HepG2 (cell line): ENCODE data around the gene EIF5A2. TPM values are rescaled to one million over a fixed set of nuclear protein-coding genes. Genes with fewer than 3 reads are reported as not detected.
"Not testable (repeated sequence)": the region's sequence is repeated elsewhere in the genome, so short reads cannot be mapped to it uniquely, and the experiment has no call there.

Source experiments
- ATAC-seq: fragments of 200-7000 bp; cut with Tn5 transposase; 3 replicates; pipeline ENCODE4 v1.9.1; 2020; ENCODE audit warnings: mild to moderate bottlenecking, moderate library complexity
- BruUV-seq: library from RNA; stranded (reverse); fragments of 400-500 nt; replicated peaks from 2 replicates; lab custom pipeline; 2021; lab: Mats Ljungman, UMichigan
- CTCF ChIA-PET: fragments of 300-600 bp; formaldehyde crosslinking; extraction: SDS; loops from one replicate; lab custom pipeline; 2021; ENCODE audit warnings: low total read pairs, inconsistent platforms, low intra/inter-chr PET ratio; lab: Yijun Ruan, JAX
- POLR2A ChIA-PET: fragments of 350-600 bp; sonication (Branson Sonifier 250); formaldehyde crosslinking; loops from one replicate; lab custom pipeline; 2020; ENCODE audit warnings: antibody characterized with exemption, inconsistent platforms; lab: Yijun Ruan, JAX
- DNase-seq: peaks from one replicate; pipeline ENCODE4 v3.0.0-alpha.2; 2015; ENCODE audit warnings: low spot score
- FAIRE-seq: peaks from 3 replicates; lab custom pipeline; 2011; peaks lifted over from hg19 to GRCh38; lab: Jason Lieb, UNC
- H2AFZ ChIP-seq: one replicate; pipeline ENCODE4 v1.6.1; 2011; ENCODE audit warnings: low read length, inconsistent platforms
- H3K27ac ChIP-seq: fragments of 300-600 bp; 3 replicates; pipeline ENCODE4 v1.8.0; 2011; ENCODE audit warnings: mixed run types, mild to moderate bottlenecking, mixed read lengths, low read length, inconsistent platforms; ENCODE audit not compliant: insufficient read depth; ENCODE audit errors: extremely low read length
- H3K27me3 ChIP-seq, 2 experiments: fragments of 200-600 bp in 1 of 2; 2 replicates in 1 of 2; 3 replicates in 1 of 2; pipeline versions ENCODE4 v1.6.0 to v1.8.0; 2011; ENCODE audit warnings: low read length in 2 of 2, mild to moderate bottlenecking in 2 of 2, moderate library complexity in 2 of 2, inconsistent platforms in 1 of 2; ENCODE audit not compliant: insufficient read depth in 2 of 2, control insufficient read depth in 1 of 2
- H3K36me3 ChIP-seq, 2 experiments: fragments of 200-600 bp in 1 of 2; replicated peaks in 1 of 2; 2 replicates in 1 of 2; 3 replicates in 1 of 2; pipeline versions ENCODE4 v1.5.1 to v1.8.0; 2011; ENCODE audit warnings: low read length in 2 of 2, inconsistent platforms in 1 of 2; ENCODE audit not compliant: insufficient read depth in 2 of 2, control insufficient read depth in 1 of 2
- H3K4me1 ChIP-seq: 2 replicates; pipeline ENCODE4 v1.5.1; 2012; ENCODE audit warnings: low read length, inconsistent platforms; ENCODE audit not compliant: insufficient read depth
- H3K4me2 ChIP-seq: 2 replicates; pipeline ENCODE4 v1.6.0; 2011; ENCODE audit warnings: low read depth, low read length, inconsistent platforms
- H3K4me3 ChIP-seq, 3 experiments: fragments of 200-600 bp in 1 of 3; sonication (generic), shearing (Covaris generic) in 1 of 3; replicated peaks in 1 of 3; 2 replicates each; pipeline ENCODE4 v1.5.1; 2011 to 2016; ENCODE audit warnings: low read length in 3 of 3, inconsistent platforms in 2 of 3, low read depth in 2 of 3, mild to moderate bottlenecking in 2 of 3, control low read depth in 1 of 3, mixed read lengths in 1 of 3; ENCODE audit not compliant: insufficient read depth in 1 of 3
- H3K79me2 ChIP-seq: one replicate; pipeline ENCODE4 v1.6.1; 2011; ENCODE audit warnings: low read length, inconsistent platforms; ENCODE audit not compliant: insufficient read depth
- H3K9ac ChIP-seq: 2 replicates; pipeline ENCODE4 v1.6.0; 2011; ENCODE audit warnings: mild to moderate bottlenecking, low read depth, low read length, inconsistent platforms; ENCODE audit not compliant: insufficient read depth
- H3K9me3 ChIP-seq: 2 replicates; pipeline ENCODE4 v1.5.1; 2012; ENCODE audit warnings: mild to moderate bottlenecking, low read length
- H4K20me1 ChIP-seq: 2 replicates; pipeline ENCODE4 v1.6.0; 2011; ENCODE audit warnings: inconsistent platforms, mild to moderate bottlenecking, low read length, moderate library complexity; ENCODE audit not compliant: insufficient read depth
- NFE2L2 ChIP-seq: fragments of 150-350 bp; IDR thresholded peaks from 2 replicates; pipeline ENCODE4 v1.6.1; 2014; ENCODE audit warnings: low read length
- PPARG ChIP-seq: conservative IDR thresholded peaks from 2 replicates; pipeline ENCODE4 v1.6.1; 2016; ENCODE audit warnings: missing biosample characterization, missing genetic modification reagents
- ZFYVE20 ChIP-seq: sonication (generic); formaldehyde crosslinking; IDR thresholded peaks from 2 replicates; pipeline ENCODE4 v1.8.0; 2023; ENCODE audit warnings: low read depth, mild to moderate bottlenecking, moderate library complexity, missing genetic modification reagents, borderline replicate concordance
- WGBS: methylation state at CpG from one replicate; pipeline ENCODE4 v1.1.6; 2017; ENCODE audit warnings: low lambda C conversion rate; 5-methylcytosine and 5-hydroxymethylcytosine counted together
- in situ Hi-C: cut with HindIII; loops from 2 replicates; pipeline ENCODE4 v1.10.0; 2017; ENCODE audit warnings: low pct_unique_long_range_greater_than_20kb; ENCODE audit not compliant: extremely low pct_ligation_motif_present
- intact Hi-C: fragments of 100-400 bp; cut with micrococcal nuclease; formaldehyde crosslinking; loops from one replicate; pipeline ENCODE4 v1.10.0; 2022; ENCODE audit not compliant: unreplicated experiment
- polyA plus RNA-seq, 8 experiments: library from polyadenylated mRNA; depleted of rRNA in 3 of 8; stranded (reverse) in 7 of 8; unstranded in 1 of 8; fragments of >200 nt; fragmentation: Illumina TruSeq in 4 of 8; extraction: Trizol in 4 of 8; gene quantifications; 2 replicates each; pipeline versions ENCODE4 v1.2.1 to v1.2.3, GENCODE V29; 2011 to 2016; ENCODE audit warnings: low read depth in 4 of 8, missing spikeins in 1 of 8, mixed read lengths in 1 of 8; ENCODE audit not compliant: insufficient read depth in 1 of 8
- total RNA-seq, 5 experiments: library from RNA; depleted of rRNA; stranded (reverse); fragments of >200 nt; fragmentation: Illumina TruSeq; extraction: Trizol; gene quantifications; 2 replicates each; pipeline ENCODE4 v1.2.3, GENCODE V29; 2016; ENCODE audit warnings: low read depth in 1 of 5

Gene EIF5A2
- total and polyA plus RNA-seq, 2 of the 13 experiments (the other 11 are each of a cell fraction or from before 2014, with no cell fraction given) = 3.5 to 9.4 TPM

- Histone ChIP-seq H3K79me2 (no peaks in the 10 kb centered on the region), H2AFZ (no peak overlapping the region), H3K27me3 (no peaks in the 10 kb centered on the region), H3K4me2 (no peak overlapping the region), H3K27ac (no peak overlapping the region), H4K20me1 (no peaks in the 10 kb centered on the region), H3K36me3 (no peaks in the 10 kb centered on the region), H3K4me3 (no peak overlapping the region), H3K9me3 (peaks cover 7% of the 10 kb centered on the region; the same call in 1 of the 2 replicates), H3K4me1 (no peaks in the 10 kb centered on the region), H3K9ac (no peak overlapping the region)
- FAIRE-seq (no peak), DNase-seq (no peak), ATAC-seq (no peak)
- 57% methylated on average over 1 of the region's 1 CpG for WGBS
- intact Hi-C loops = no loop called here
- in situ Hi-C loops = no loop called here
- TF ChIP-seq NFE2L2 (no peak), ZFYVE20 (CRISPR knock-in tag) (no peak), PPARG (CRISPR knock-in tag) (0 out of 2 replicates have a peak, but pooled peaks have one; percentile 35)
- CTCF ChIA-PET = no interaction called here
- POLR2A ChIA-PET = no interaction called here
- no TSS peak for BruUV-seq
Measured at GRCh38 chr3:170896781-170897180, 11.7 kb downstream of the EIF5A2 start.

GRCh38 chr3:170896333-170896732 lies 12.1 kb downstream of the EIF5A2 start:
- H4K20me1 ChIP-seq, H3K9ac ChIP-seq, in situ Hi-C loops, H3K4me2 ChIP-seq, H3K79me2 ChIP-seq, intact Hi-C loops, H3K27ac ChIP-seq, CTCF ChIA-PET, H3K27me3 ChIP-seq, H2AFZ ChIP-seq, H3K4me3 ChIP-seq, H3K9me3 ChIP-seq, ATAC-seq, FAIRE-seq, DNase-seq, H3K36me3 ChIP-seq, H3K4me1 ChIP-seq, BruUV-seq, POLR2A ChIA-PET: not testable (repeated sequence)
- 96% methylated on average over 6 of the region's 6 CpGs for WGBS
